G401.6 (cell line): ENCODE data around the gene SSC5D.
"Not testable (repeated sequence)": the region's sequence is repeated elsewhere in the genome, so short reads cannot be mapped to it uniquely, and the experiment has no call there.

Experiments
- FAIRE-seq: peaks from 2 replicates; lab custom pipeline; 2012; peaks lifted over from hg19 to GRCh38; lab: Jason Lieb, UNC

The SSC5D gene

GRCh38 chr19:55508120-55508519, 19.9 kb downstream of the SSC5D start:
- no peak for FAIRE-seq

DNA sequence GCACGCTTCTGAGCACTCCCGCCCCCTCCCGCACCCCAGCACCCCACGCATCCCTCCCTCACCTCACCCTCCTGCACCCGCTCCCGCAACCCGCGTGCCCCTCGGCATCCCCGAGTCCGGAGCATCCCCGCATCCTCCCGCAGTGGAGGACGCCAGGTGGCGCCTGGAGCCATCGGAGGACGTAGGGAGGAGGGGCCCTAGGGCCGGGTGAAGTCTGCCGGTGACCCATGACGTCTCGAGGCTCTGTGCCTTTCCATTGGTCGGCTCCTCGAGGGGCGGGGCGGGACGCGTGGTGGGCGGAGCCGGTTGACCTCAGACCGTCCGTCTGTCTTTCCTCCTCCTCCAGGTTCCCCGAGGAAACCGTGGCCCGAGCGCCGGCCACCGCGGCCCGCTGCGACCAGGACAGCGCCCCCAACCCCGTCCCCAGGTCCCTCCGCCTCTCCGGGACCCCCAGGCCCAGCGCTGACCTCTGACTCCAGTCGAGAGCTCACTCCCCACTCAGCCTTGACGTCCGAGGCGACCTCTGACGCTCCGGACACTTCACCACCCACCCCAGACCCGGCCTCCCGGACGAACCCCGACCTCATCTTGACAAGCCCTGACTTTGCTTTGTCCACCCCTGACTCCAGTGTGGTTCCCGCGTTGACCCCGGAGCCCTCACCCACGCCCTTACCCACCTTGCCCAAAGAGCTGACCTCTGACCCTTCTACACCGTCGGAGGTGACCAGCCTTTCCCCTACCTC, 28.8 kb downstream of the SSC5D start:
- FAIRE-seq, result peak; percentile 93

DNA sequence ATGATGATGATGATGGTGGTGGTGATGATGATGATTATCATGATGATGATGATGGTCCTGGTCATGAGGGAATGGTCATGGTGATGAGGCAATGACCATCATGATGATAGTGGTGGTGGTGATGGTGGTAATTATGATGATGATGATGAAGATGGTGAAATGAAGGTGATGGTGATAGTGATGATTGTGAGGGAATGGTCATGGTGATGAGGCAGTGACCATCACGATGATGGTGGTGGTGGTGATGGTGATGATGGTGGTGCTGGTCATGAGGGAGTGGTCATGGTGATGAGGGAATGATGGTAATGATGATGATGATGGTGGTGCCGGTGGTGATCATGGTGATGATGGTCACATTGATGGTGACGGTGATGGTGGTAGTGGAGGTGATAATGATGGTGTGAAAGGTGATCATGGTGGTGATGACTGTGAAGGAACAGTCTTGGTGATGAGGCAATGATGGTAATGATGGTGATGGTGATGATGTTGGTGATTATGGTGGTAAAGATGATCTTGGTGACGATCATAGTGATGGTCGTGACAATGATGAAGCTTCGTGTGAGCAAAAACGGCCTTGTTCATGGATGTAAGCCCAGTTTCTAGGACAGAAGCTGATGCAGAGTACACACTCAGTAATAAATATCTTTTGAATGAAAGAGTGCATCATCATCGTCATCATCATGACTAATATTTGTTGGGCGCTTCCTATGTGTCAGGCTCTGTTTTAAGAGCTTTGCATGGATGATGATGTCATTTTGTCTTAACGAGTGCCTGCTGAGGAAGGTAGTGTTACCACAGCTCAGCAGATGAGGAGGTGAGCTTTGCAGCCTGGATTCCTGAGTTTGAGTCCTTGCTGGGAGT, 31.4 kb downstream of the SSC5D start:
- no peak for FAIRE-seq

DNA sequence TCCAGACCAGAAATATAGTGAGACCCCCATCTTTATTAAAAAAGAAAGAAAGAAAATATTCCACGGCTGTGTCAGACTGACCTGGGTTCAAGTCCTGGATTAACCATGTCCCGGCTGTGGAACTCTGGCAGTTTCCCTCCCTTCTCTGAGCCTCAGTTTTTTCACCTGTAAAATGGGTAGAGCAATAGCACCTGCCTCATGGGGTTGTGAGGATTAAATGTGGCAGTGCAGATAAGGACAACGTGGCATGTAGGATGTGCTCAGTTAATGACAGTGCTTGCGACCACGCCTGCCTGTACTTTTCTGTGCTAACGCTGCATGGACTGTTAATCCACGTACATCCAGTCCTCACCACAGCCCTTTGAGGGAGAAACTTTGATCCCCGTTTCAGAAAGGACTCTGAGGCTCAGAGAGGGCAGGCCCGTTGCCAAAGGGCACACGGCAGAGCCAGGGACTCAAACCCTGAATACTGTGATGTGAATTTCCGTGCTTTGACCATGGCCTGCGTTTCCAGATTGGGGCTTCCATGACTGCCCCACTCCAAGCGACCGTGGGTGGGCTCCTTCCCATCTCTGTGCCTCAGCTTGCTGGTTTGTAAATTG, 32.6 kb downstream of the SSC5D start:
- no peak for FAIRE-seq

GRCh38 chr19:55525289-55526101, 37.3 kb downstream of the SSC5D start:
- no peak for FAIRE-seq

DNA sequence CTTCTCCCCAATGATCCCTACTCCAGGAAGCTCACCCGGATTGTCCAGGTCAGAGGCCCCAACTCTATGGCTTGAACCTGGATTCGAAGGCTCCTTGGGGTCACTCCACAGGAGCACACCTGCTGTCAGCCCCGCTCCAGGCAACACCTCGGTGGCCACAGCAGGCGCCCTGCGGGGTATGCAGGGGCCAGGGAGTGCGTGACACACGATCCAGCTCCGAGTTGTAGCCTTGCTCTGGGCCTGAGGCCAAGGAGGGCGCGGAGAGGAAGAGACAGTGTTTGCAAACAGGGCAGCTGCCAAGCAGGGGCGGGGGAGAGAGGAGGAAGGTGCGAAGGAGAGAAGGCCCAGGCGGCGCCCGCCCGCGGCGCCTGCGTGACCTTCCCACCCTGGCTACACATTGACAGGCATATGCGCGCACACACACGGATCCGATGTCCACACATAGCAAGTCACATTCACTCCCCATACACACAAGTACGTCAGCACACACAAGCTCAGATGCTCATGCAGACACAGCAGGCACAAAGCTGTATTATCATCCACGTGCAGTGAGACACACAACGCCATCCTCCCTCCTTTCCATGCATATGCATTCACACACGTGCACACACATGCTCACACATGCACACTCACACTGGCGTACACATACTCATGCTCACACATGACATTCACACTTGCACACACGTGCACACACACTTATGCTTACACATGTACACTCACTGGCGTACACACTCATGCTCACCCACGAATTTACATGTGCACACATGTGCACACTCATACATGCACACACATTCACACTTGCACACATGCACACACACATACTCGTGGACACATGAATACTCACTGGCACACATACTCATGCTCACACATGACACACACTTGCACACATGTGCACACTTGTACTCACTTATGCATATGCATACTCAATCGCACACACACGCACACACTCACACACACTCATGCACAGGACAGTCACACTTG, 38.3 kb downstream of the SSC5D start:
- no peak for FAIRE-seq

- FAIRE-seq, result no peak
Observed at GRCh38 chr19:55527197-55528029, 39.2 kb downstream of the SSC5D start.

- no peak for FAIRE-seq
Observed at GRCh38 chr19:55528030-55528803, 40.0 kb downstream of the SSC5D start.

- no peak for FAIRE-seq
Observed at GRCh38 chr19:55529636-55530234, 41.5 kb downstream of the SSC5D start.

DNA sequence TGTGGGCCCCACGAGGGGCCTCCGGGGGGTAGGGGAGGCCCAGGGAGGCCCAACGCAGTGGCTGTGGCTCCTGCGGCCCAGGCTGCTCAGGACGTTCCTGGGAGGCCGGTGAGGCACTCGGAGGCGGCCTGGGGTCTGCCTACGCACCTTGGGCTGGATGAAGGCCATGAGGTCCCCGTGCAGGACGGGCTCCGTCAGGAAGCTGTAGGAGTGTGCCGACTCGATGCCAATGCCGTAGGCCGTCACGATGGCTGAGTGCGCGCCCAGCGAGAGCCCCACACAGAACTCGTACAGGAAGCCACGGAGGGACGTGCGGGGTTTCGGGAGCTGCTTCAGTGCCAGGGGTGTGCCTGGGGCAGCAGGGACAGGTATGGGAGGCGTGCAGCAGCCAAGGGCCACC, 42.8 kb downstream of the SSC5D start:
- no peak for FAIRE-seq

GRCh38 chr19:55534280-55534679, 46.0 kb downstream of the SSC5D start:
- FAIRE-seq, result not testable (repeated sequence)

- no peak for FAIRE-seq
Observed at GRCh38 chr19:55535173-55535964, 47.1 kb downstream of the SSC5D start.

DNA sequence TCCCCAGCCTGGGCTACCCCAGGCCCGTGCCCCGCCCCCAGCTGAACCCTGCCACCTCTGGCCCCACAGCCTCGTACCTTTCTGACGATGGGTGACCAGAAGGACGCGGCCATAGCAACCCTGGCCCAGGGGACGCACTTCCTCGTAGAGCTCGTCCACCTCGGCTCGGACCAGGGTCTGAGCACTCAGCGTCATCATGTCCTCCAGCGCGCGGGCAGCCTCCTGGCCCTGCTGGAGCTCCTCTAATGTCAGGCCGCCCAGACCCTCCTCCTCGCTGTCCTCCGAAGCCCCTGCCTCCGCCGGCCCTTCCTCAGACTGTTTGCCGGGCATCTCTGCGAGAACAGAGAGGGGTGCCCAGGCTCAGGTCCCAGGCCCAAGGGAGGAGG, 47.7 kb downstream of the SSC5D start:
- FAIRE-seq, result no peak

DNA sequence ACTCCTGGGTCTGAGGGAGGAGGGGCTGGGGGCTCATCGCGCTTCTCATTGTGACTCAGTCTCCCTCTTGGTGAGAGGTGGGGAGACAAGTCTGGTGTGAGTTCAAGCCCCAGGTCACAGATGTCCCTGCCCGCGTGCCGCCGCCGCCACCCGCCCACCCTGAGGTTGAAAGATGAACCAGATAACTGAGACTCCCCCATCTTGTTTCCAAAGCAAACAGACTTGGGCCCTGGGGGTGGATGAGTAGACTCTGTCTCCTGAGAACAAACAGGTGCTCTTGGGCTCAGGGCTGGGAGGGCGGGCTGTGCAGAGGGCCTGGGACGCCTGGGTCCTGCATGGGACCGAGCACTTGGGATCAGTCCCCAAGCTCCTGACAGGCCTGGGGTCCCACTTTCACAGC, 48.1 kb downstream of the SSC5D start:
- no peak for FAIRE-seq

DNA sequence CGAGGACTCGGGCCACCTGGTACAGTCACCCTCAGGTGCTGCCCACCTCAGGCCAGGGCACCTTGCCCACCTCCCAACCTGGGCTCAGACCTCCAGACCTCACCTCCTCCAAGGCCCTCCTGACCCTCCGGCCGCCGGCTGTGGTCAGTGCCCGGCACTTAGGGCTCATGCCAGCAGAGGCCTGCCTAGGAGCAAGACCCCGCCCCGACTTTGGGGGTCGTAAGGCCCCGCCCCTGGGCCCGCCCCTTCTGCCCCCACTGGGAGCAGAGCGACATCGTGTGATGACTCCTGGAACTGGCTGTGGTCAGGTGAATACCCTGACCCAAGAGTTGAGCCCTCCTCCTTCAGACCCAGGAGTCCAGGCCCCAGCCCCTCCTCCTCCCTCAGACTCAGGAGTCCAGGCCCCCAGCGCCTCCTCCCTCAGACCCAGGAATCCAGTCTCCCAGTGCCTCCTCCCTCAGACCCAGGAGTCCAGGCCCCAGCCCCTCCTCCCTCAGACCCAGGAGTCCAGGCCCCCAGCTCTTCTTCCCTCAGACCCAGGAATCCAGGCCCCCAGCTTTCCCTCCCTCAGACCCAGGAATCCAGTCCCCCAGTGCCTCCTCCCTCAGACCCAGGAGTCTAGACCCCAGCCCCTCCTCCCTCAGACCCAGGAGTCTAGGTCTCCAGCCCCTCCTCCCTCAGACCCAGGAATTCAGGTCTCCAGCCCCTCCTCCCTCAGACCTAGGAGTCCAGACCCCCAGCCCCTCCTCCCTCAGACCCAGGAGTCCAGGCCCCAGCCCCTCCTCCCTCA, 48.9 kb downstream of the SSC5D start, which contains the start of gene SBK2:
Gene SBK2 (minus strand): TSS at position 183 of the 790 bp plus-strand sequence. CDS start 839 bp downstream, outside the sequence.
- FAIRE-seq, result no peak

- FAIRE-seq, result no peak
Observed at GRCh38 chr19:55537741-55538111, 49.5 kb downstream of the SSC5D start.

DNA sequence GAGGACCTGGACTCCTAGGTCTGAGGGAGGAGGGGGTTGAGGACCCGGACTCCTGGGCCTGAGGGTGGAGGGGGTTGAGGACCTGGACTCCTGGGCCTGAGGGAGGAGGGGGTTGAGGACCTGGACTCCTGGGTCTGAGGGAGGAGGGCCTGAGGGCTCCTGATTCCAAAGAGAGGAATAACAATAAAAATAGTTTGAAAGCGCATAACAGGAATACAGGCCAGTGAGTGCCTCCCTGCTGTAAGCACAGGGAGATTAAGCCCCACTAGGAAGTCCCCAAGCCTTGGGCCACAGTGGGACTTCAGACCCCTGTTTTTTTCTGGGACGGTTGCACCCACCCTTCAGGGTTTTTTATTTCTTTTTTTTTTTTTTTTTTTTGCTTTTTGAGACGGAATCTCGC, 49.9 kb downstream of the SSC5D start:
- no peak for FAIRE-seq
